WTC11 (cell line): ENCODE measurements around the gene PFDN2.

Experiments used
- ATF2 ChIP-seq: sonication (generic); formaldehyde crosslinking; IDR thresholded peaks from 2 replicates; pipeline ENCODE4 v1.8.1; 2022; ENCODE audit warnings: low read depth, missing genetic modification reagents, borderline replicate concordance
- CTCF ChIP-seq: fragments of 200-600 bp; IDR thresholded peaks from 2 replicates; pipeline ENCODE4 v1.8.0; 2022; ENCODE audit warnings: antibody characterized with exemption
- IRF2 ChIP-seq: sonication (generic); formaldehyde crosslinking; IDR thresholded peaks from 2 replicates; pipeline ENCODE4 v1.8.0; 2022; ENCODE audit warnings: low read depth, missing genetic modification reagents, borderline replicate concordance
- MAX ChIP-seq: sonication (generic); formaldehyde crosslinking; IDR thresholded peaks from 2 replicates; pipeline ENCODE4 v1.8.0; 2022; ENCODE audit warnings: mild to moderate bottlenecking, missing genetic modification reagents
- NFYB ChIP-seq: sonication (generic); formaldehyde crosslinking; conservative IDR thresholded peaks from 2 replicates; pipeline ENCODE4 v1.8.0; 2022; ENCODE audit warnings: low read depth, missing genetic modification reagents
- RELA ChIP-seq: sonication (generic); formaldehyde crosslinking; IDR thresholded peaks from 2 replicates; pipeline ENCODE4 v1.8.1; 2022; ENCODE audit warnings: missing genetic modification reagents, mild to moderate bottlenecking, borderline replicate concordance
- SMAD3 ChIP-seq: sonication (generic); formaldehyde crosslinking; IDR thresholded peaks from 2 replicates; pipeline ENCODE4 v1.8.0; 2022; ENCODE audit warnings: missing genetic modification reagents, mild to moderate bottlenecking, borderline replicate concordance
- SP1 ChIP-seq: sonication (generic); formaldehyde crosslinking; conservative IDR thresholded peaks from 2 replicates; pipeline ENCODE4 v1.8.1; 2022; ENCODE audit warnings: missing genetic modification reagents
- STAT6 ChIP-seq: sonication (generic); formaldehyde crosslinking; conservative IDR thresholded peaks from 2 replicates; pipeline ENCODE4 v1.8.1; 2023; ENCODE audit warnings: mild to moderate bottlenecking, low read depth, missing genetic modification reagents, moderate library complexity
- USF1 ChIP-seq: sonication (generic); formaldehyde crosslinking; IDR thresholded peaks from 2 replicates; pipeline ENCODE4 v1.8.0; 2022; ENCODE audit warnings: mild to moderate bottlenecking, missing genetic modification reagents
- USF2 ChIP-seq: sonication (generic); formaldehyde crosslinking; IDR thresholded peaks from 2 replicates; pipeline ENCODE4 v1.8.1; 2023; ENCODE audit warnings: mild to moderate bottlenecking, missing genetic modification reagents, moderate library complexity
- ZBTB43 ChIP-seq: sonication (generic); formaldehyde crosslinking; IDR thresholded peaks from 2 replicates; pipeline ENCODE4 v1.8.1; 2023; ENCODE audit warnings: mild to moderate bottlenecking, missing genetic modification reagents
- ZNF396 ChIP-seq: fragments of 250-450 bp; sonication (Bioruptor Pico); IDR thresholded peaks from 2 replicates; pipeline ENCODE4 v1.8.0; 2021; ENCODE audit warnings: mild to moderate bottlenecking, moderate library complexity, borderline replicate concordance

- TF ChIP-seq MAX (CRISPR knock-in tag) (no peak), ZNF396 (CRISPR knock-in tag) (no peak), USF2 (CRISPR knock-in tag) (no peak), NFYB (no peak), ATF2 (no peak), USF1 (CRISPR knock-in tag) (no peak), CTCF (no peak), SMAD3 (no peak), SP1 (no peak), STAT6 (CRISPR knock-in tag) (no peak), ZBTB43 (CRISPR knock-in tag) (no peak), IRF2 (CRISPR knock-in tag) (no peak), RELA (no peak)
These were observed 3.9 kb downstream of the PFDN2 start for GRCh38 chr1:161113915-161114314.
